HepG2 (cell line): ENCODE measurements around the gene TRIM10. TPM values are rescaled to one million over a fixed set of nuclear protein-coding genes. Genes with fewer than 3 reads are reported as not detected.

Experiments
- ATF4 ChIP-seq, 2 experiments: fragments of 450-650 bp in 1 of 2; sonication (generic) in 1 of 2; formaldehyde crosslinking; IDR thresholded peaks; 2 replicates each; pipeline versions ENCODE4 v1.5.0 to v1.8.0; 2020 to 2022; ENCODE audit warnings: mild to moderate bottlenecking in 1 of 2, missing genetic modification reagents in 1 of 2
- HNF1A ChIP-seq, 2 experiments: sonication (generic) in 1 of 2; formaldehyde crosslinking in 1 of 2; IDR thresholded peaks; 2 replicates each; pipeline versions ENCODE4 v1.4.0 to v1.6.1; 2016 to 2020; ENCODE audit warnings: borderline replicate concordance in 1 of 2, low read depth in 1 of 2, mild to moderate bottlenecking in 1 of 2, missing genetic modification reagents in 1 of 2
- IRF1 ChIP-seq: sonication (generic); formaldehyde crosslinking; IDR thresholded peaks from 2 replicates; pipeline ENCODE4 v1.4.0; 2020; ENCODE audit warnings: low read depth, mild to moderate bottlenecking, missing genetic modification reagents
- RBAK ChIP-seq: sonication (generic); formaldehyde crosslinking; IDR thresholded peaks from 2 replicates; pipeline ENCODE4 v1.5.1; 2020; ENCODE audit warnings: mild to moderate bottlenecking, missing genetic modification reagents
- RBFOX2 ChIP-seq: fragments of 200-400 bp; formaldehyde crosslinking; IDR thresholded peaks from 2 replicates; pipeline ENCODE4 v1.6.1; 2017; ENCODE audit warnings: low read depth, mild to moderate bottlenecking, low read length
- SRF ChIP-seq: IDR thresholded peaks from 2 replicates; pipeline ENCODE4 v1.6.1; 2011; ENCODE audit warnings: mild to moderate bottlenecking, low read depth, low read length, moderate library complexity
- ZBTB37 ChIP-seq: sonication (generic); formaldehyde crosslinking; IDR thresholded peaks from 2 replicates; pipeline ENCODE4 v1.4.0; 2020; ENCODE audit warnings: mild to moderate bottlenecking, missing genetic modification reagents
- ZNF17 ChIP-seq: sonication (generic); formaldehyde crosslinking; IDR thresholded peaks from 2 replicates; pipeline ENCODE4 v1.5.0; 2020; ENCODE audit warnings: mild to moderate bottlenecking, missing genetic modification reagents
- ZNF276 ChIP-seq: sonication (generic); formaldehyde crosslinking; IDR thresholded peaks from 2 replicates; pipeline ENCODE4 v1.4.0; 2020; ENCODE audit warnings: mild to moderate bottlenecking, low read depth, missing genetic modification reagents
- ZNF431 ChIP-seq: sonication (generic); formaldehyde crosslinking; IDR thresholded peaks from 2 replicates; pipeline ENCODE4 v1.9.0; 2022; ENCODE audit warnings: missing genetic modification reagents, low read depth, mild to moderate bottlenecking, borderline replicate concordance
- ZNF644 ChIP-seq: IDR thresholded peaks from 2 replicates; pipeline ENCODE4 v1.6.1; 2016; ENCODE audit warnings: low read depth
- ZNF691 ChIP-seq: sonication (generic); formaldehyde crosslinking; IDR thresholded peaks from 2 replicates; pipeline ENCODE4 v1.4.0; 2020; ENCODE audit warnings: missing genetic modification reagents, low read depth, mild to moderate bottlenecking, borderline replicate concordance
- ZNF713 ChIP-seq: sonication (generic); formaldehyde crosslinking; IDR thresholded peaks from 2 replicates; pipeline ENCODE4 v1.4.0; 2020; ENCODE audit warnings: mild to moderate bottlenecking, missing genetic modification reagents
- polyA plus RNA-seq, 8 experiments: library from polyadenylated mRNA; depleted of rRNA in 3 of 8; stranded (reverse) in 7 of 8; unstranded in 1 of 8; fragments of >200 nt; fragmentation: Illumina TruSeq in 4 of 8; extraction: Trizol in 4 of 8; gene quantifications; 2 replicates each; pipeline versions ENCODE4 v1.2.1 to v1.2.3, GENCODE V29; 2011 to 2016; ENCODE audit warnings: low read depth in 4 of 8, missing spikeins in 1 of 8, mixed read lengths in 1 of 8; ENCODE audit not compliant: insufficient read depth in 1 of 8
- total RNA-seq, 5 experiments: library from RNA; depleted of rRNA; stranded (reverse); fragments of >200 nt; fragmentation: Illumina TruSeq; extraction: Trizol; gene quantifications; 2 replicates each; pipeline ENCODE4 v1.2.3, GENCODE V29; 2016; ENCODE audit warnings: low read depth in 1 of 5
- TF ChIP-seq, protein P1 (sequence below): sonication (generic); formaldehyde crosslinking; IDR thresholded peaks from 2 replicates; pipeline ENCODE4 v1.8.1; 2023; ENCODE audit warnings: mild to moderate bottlenecking, missing genetic modification reagents, borderline replicate concordance
- TF ChIP-seq, protein P2 (sequence below): sonication (generic); formaldehyde crosslinking; IDR thresholded peaks from 2 replicates; pipeline ENCODE4 v1.8.0; 2022; ENCODE audit warnings: mild to moderate bottlenecking, missing genetic modification reagents, moderate library complexity

TRIM10 gene
- total and polyA plus RNA-seq, 2 of the 13 experiments (the other 11 are each of a cell fraction or from before 2014, with no cell fraction given) = 4.1 to 6.8 TPM

DNA sequence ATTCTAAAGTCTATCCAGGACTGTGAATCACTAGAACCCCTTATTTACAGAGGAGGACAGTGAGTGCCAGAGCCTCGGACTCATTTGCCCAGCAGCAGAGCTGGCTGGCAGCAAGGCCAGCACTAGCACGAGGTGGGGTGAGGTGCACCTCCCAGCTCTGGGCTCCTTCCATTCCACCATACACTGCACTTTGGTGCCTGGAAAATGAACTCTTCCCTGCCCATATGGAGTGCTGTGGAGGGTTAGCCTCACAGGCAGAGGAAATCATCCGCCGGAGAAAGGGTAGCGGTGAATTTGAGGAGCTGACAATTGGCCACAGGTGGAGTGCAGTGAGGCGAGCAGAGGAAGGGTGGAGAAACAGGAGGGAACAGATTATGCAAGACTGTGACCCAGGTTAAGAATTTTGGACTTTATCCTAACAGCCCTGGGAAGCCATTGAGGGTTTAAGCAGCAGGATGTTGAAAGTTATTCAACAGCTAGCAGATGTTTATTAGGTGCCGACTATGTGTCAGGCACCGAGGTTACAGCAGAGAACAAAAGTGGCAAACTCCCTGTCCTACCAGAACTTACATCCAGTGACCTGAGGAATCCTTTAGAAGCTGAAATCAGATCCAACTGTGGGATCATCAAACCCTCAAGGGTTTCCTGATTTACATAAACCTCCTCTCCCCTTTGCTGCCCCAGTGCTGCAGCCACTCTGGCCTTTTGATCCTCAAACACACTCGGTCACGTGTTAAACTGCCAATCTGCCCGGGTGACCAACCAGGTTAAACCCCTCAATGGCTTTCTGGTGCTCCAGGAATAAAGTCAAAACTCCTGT is 46.0 kb upstream of the TRIM10 start (continued):
- TF ChIP-seq, protein P1, sequence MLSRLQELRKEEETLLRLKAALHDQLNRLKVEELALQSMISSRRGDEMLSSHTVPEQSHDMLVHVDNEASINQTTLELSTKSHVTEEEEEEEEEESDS = peak; percentile 82
- TF ChIP-seq, protein P2, sequence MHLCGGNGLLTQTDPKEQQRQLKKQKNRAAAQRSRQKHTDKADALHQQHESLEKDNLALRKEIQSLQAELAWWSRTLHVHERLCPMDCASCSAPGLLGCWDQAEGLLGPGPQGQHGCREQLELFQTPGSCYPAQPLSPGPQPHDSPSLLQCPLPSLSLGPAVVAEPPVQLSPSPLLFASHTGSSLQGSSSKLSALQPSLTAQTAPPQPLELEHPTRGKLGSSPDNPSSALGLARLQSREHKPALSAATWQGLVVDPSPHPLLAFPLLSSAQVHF (CRISPR knock-in tag) = peak; percentile 73; the same call in 1 of the 2 replicates
- TF ChIP-seq ZNF431 (CRISPR knock-in tag) = peak; percentile 81; the same call in 1 of the 2 replicates
- TF ChIP-seq ZNF713 = peak; percentile 86; the same call in 1 of the 2 replicates
- TF ChIP-seq ZNF276 (CRISPR knock-in tag) = peak; percentile 40; the same call in 1 of the 2 replicates
- TF ChIP-seq ZNF644 (CRISPR knock-in tag) = peak; percentile 16; the same call in 1 of the 2 replicates
- no peak; the same call in 1 of the 2 replicates for TF ChIP-seq SRF
- TF ChIP-seq ZNF17 (CRISPR knock-in tag) = no peak
- TF ChIP-seq ATF4 (CRISPR knock-in tag; IDR thresholded peaks at IDR 0.05) = peak; percentile 27 to 83; a peak in 2 of 4 replicates
- TF ChIP-seq IRF1 = no peak
- TF ChIP-seq RBAK (CRISPR knock-in tag) = peak; percentile 87
- TF ChIP-seq HNF1A (IDR thresholded peaks at IDR 0.05; ENCODE audit: low read depth) = peak; percentile 67
- peak; percentile 86; the same call in 1 of the 2 replicates for TF ChIP-seq HNF1A (CRISPR knock-in tag; IDR thresholded peaks at IDR 0.05; ENCODE audit: borderline replicate concordance)
- TF ChIP-seq ZBTB37 (CRISPR knock-in tag) = no peak
- 0 out of 2 replicates have a peak, but pooled peaks have one; percentile 61 for TF ChIP-seq ZNF691 (CRISPR knock-in tag)
- peak; percentile 61; the same call in 1 of the 2 replicates for TF ChIP-seq RBFOX2
